WERI-Rb-1 (cell line): ENCODE data around the gene NDEL1.

ENCODE experiments used
- DNase-seq: peaks from one replicate; pipeline ENCODE4 v3.0.0-alpha.2; 2020
- H3K27ac ChIP-seq: fragments of 250-450 bp; sonication (Bioruptor Pico); 2 replicates; pipeline ENCODE4 v1.5.1; 2020; ENCODE audit warnings: mild to moderate bottlenecking, moderate library complexity
- H3K27me3 ChIP-seq: fragments of 250-450 bp; sonication (Bioruptor Pico); 2 replicates; pipeline ENCODE4 v1.5.1; 2021; ENCODE audit warnings: mild to moderate bottlenecking, low read depth, moderate library complexity; ENCODE audit not compliant: insufficient read depth, severe bottlenecking
- H3K36me3 ChIP-seq: fragments of 250-450 bp; sonication (Bioruptor Pico); 2 replicates; pipeline ENCODE4 v1.5.1; 2020; ENCODE audit warnings: mild to moderate bottlenecking, moderate library complexity
- H3K4me3 ChIP-seq: 2 replicates; pipeline ENCODE4 v1.5.1; 2011; ENCODE audit warnings: low read depth, mild to moderate bottlenecking, control low read depth, low read length
- H3K9me3 ChIP-seq: fragments of 250-450 bp; sonication (Bioruptor Pico); 2 replicates; pipeline ENCODE4 v1.5.1; 2021; ENCODE audit warnings: mild to moderate bottlenecking, moderate library complexity; ENCODE audit not compliant: severe bottlenecking
- CTCF ChIP-seq: IDR thresholded peaks from 2 replicates; pipeline ENCODE4 v1.5.1; 2011; ENCODE audit warnings: low read depth, mild to moderate bottlenecking, control low read depth, inconsistent platforms, low read length

NDEL1 gene

GRCh38 chr17:8462564-8462963, 26.9 kb downstream of the NDEL1 start:
- no peaks in the 10 kb centered on the region for H3K9me3 ChIP-seq
- no peak for TF ChIP-seq CTCF
- H3K36me3 ChIP-seq, result peaks cover 32% of the 10 kb centered on the region
- no peak overlapping the region for H3K4me3 ChIP-seq
- no peaks in the 10 kb centered on the region for H3K27me3 ChIP-seq
- H3K27ac ChIP-seq, result no peak overlapping the region
- DNase-seq, result no peak

GRCh38 chr17:8463099-8463498, 27.4 kb downstream of the NDEL1 start:
- TF ChIP-seq CTCF, result no peak
- Histone ChIP-seq H3K27ac (no peak overlapping the region), H3K36me3 (peaks cover 34% of the 10 kb centered on the region), H3K9me3 (no peaks in the 10 kb centered on the region), H3K27me3 (no peaks in the 10 kb centered on the region), H3K4me3 (no peak overlapping the region)
- DNase-seq, result no peak

- no peak for TF ChIP-seq CTCF
- Histone ChIP-seq H3K36me3 (peaks cover 30% of the 10 kb centered on the region), H3K9me3 (no peaks in the 10 kb centered on the region), H3K27ac (no peak overlapping the region), H3K4me3 (no peak overlapping the region), H3K27me3 (no peaks in the 10 kb centered on the region)
- DNase-seq, result no peak
Measured at GRCh38 chr17:8464941-8465340, 29.3 kb downstream of the NDEL1 start.

- Histone ChIP-seq H3K9me3 (no peaks in the 10 kb centered on the region), H3K4me3 (no peak overlapping the region), H3K36me3 (peaks cover 26% of the 10 kb centered on the region), H3K27ac (no peak overlapping the region), H3K27me3 (no peaks in the 10 kb centered on the region)
- TF ChIP-seq CTCF, result no peak
- DNase-seq, result no peak
Measured at GRCh38 chr17:8465356-8465755, 29.7 kb downstream of the NDEL1 start.

GRCh38 chr17:8465759-8466158, 30.1 kb downstream of the NDEL1 start:
- Histone ChIP-seq H3K4me3 (no peak overlapping the region), H3K36me3 (peaks cover 22% of the 10 kb centered on the region), H3K9me3 (no peaks in the 10 kb centered on the region), H3K27ac (no peak overlapping the region), H3K27me3 (no peaks in the 10 kb centered on the region)
- no peak for DNase-seq
- no peak for TF ChIP-seq CTCF

- H3K4me3 ChIP-seq, result no peak overlapping the region
- no peak overlapping the region for H3K27ac ChIP-seq
- no peak for DNase-seq
- peaks cover 22% of the 10 kb centered on the region for H3K36me3 ChIP-seq
- no peak for TF ChIP-seq CTCF
- H3K27me3 ChIP-seq, result no peaks in the 10 kb centered on the region
- H3K9me3 ChIP-seq, result no peaks in the 10 kb centered on the region
Measured at GRCh38 chr17:8466456-8466855, 30.8 kb downstream of the NDEL1 start.
